SH-SY5Y (cell line): Measurements from ENCODE around the gene RFTN1.

ENCODE experiments used
- GATA2 ChIP-seq: IDR thresholded peaks from 2 replicates; pipeline ENCODE4 v1.6.1; 2011; ENCODE audit warnings: mild to moderate bottlenecking, low read depth, low read length
- GATA3 ChIP-seq: IDR thresholded peaks from 2 replicates; pipeline ENCODE4 v1.6.1; 2011; ENCODE audit warnings: low read depth, mild to moderate bottlenecking, low read length, moderate library complexity

DNA sequence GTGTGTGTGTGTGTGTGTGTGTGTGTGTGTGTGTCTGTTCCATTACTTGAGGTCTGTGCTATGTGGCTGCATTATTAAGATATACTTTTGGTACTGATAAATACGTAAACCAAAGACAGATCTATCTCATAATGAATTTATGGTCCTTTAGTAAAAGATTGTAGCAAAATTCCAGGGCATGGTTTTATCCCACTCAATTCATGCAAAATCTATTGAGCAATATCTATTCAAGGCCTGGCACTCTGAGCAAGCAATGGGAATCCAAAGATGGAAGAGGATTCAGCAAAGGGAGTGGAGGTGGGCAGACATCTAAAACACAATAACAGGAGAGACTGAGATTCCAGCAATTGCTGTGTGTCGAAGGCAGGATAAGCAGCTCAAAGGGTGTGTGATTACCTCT, 86.8 kb downstream of the RFTN1 start:
- TF ChIP-seq GATA3: no peak
- no peak for TF ChIP-seq GATA2
